ENCODE data around the gene RASA3.

- TF ChIP-seq RAD21 (IDR thresholded peaks at IDR 0.05; ENCODE audit: low read length) (no peak), SMC3 (IDR thresholded peaks at IDR 0.05; ENCODE audit: low read depth, low read length) (no peak)
Measured at GRCh38 chr13:114005206-114005724, 127.2 kb downstream of the RASA3 start.

All from IMR-90 (cell line).